HCT116 (cell line): ENCODE data around the gene KIAA1755. TPM values are rescaled to one million over a fixed set of nuclear protein-coding genes. Genes with fewer than 3 reads are reported as not detected.

ENCODE experiments used
- ATAC-seq: fragments of 200-7000 bp; cut with Tn5 transposase; 2 replicates; pipeline ENCODE4 v1.9.1; 2020; ENCODE audit warnings: mild to moderate bottlenecking, moderate library complexity
- BruUV-seq: library from RNA; stranded (reverse); fragments of 400-500 nt; replicated peaks from 2 replicates; lab custom pipeline; 2021; lab: Mats Ljungman, UMichigan
- CTCF ChIA-PET: fragments of 300-600 bp; sonication (Branson Sonifier 250); formaldehyde crosslinking; loops from one replicate; lab custom pipeline; 2021; ENCODE audit warnings: antibody characterized with exemption; lab: Charles Lee
- POLR2A ChIA-PET: fragments of 300-600, 350-600 bp; sonication (Branson Sonifier 250); formaldehyde crosslinking; loops from one replicate; lab custom pipeline; 2021; ENCODE audit warnings: antibody characterized with exemption; lab: Charles Lee
- RAD21 ChIA-PET, 2 experiments: fragments of 300-600 bp; sonication (Branson Sonifier 250); formaldehyde crosslinking; loops; one replicate each; lab custom pipeline; 2023; ENCODE audit warnings: low total read pairs in 2 of 2; ENCODE audit not compliant: uncharacterized antibody in 2 of 2, unreplicated experiment in 2 of 2, low non-redundant PET in 1 of 2; lab: Charles Lee
- DNase-seq: peaks from one replicate; pipeline ENCODE4 v3.0.0-alpha.2; 2010; ENCODE audit warnings: low read depth, low spot score
- H2AFZ ChIP-seq: fragments of 200-600 bp; shearing (Covaris generic), sonication (generic); 2 replicates; pipeline ENCODE4 v1.6.1; 2017; ENCODE audit warnings: low read depth, mixed run types, mixed read lengths, antibody characterized with exemption, low read length; ENCODE audit not compliant: poor library complexity, severe bottlenecking
- H3K27ac ChIP-seq: 2 replicates; pipeline ENCODE4 v1.5.1; 2012; ENCODE audit warnings: low read depth, low read length
- H3K27me3 ChIP-seq: fragments of 200-600 bp; sonication (generic); 2 replicates; pipeline ENCODE4 v1.6.1; 2016; ENCODE audit warnings: mixed run types, low read length, mixed read lengths; ENCODE audit not compliant: insufficient read depth
- H3K36me3 ChIP-seq, 2 experiments: fragments of 200-500 bp in 1 of 2; fragments of 200-600 bp in 1 of 2; sonication (Bioruptor generic) in 1 of 2; sonication (generic) in 1 of 2; 2 replicates each; pipeline versions ENCODE4 v1.5.1 to v1.6.1; 2014 to 2016; ENCODE audit warnings: low read length in 2 of 2, inconsistent platforms in 1 of 2, mixed read lengths in 1 of 2, mixed run types in 1 of 2; ENCODE audit not compliant: insufficient read depth in 2 of 2, control insufficient read depth in 1 of 2
- H3K4me1 ChIP-seq, 2 experiments: fragments of 200-600 bp in 1 of 2; sonication (generic) in 1 of 2; 2 replicates each; pipeline versions ENCODE4 v1.5.1 to v1.6.1; 2012 to 2017; ENCODE audit warnings: low read length in 2 of 2, inconsistent platforms in 1 of 2, mild to moderate bottlenecking in 1 of 2, mixed read lengths in 1 of 2, mixed run types in 1 of 2, moderate library complexity in 1 of 2; ENCODE audit not compliant: insufficient read depth in 2 of 2, control insufficient read depth in 1 of 2
- H3K4me2 ChIP-seq: fragments of 200-600 bp; sonication (generic); 2 replicates; pipeline ENCODE4 v1.6.1; 2017; ENCODE audit warnings: mixed run types, low read length, mixed read lengths
- H3K4me3 ChIP-seq, 2 experiments: fragments of 200-600 bp in 1 of 2; sonication (generic) in 1 of 2; replicated peaks in 1 of 2; 2 replicates each; pipeline ENCODE4 v1.5.1; 2011 to 2016; ENCODE audit warnings: low read length in 2 of 2, control low read depth in 1 of 2, low read depth in 1 of 2, mild to moderate bottlenecking in 1 of 2, mixed read lengths in 1 of 2, mixed run types in 1 of 2
- H3K79me2 ChIP-seq: fragments of 200-600 bp; sonication (generic); 2 replicates; pipeline ENCODE4 v1.6.1; 2017; ENCODE audit warnings: mild to moderate bottlenecking, mixed run types, low read length, moderate library complexity, mixed read lengths; ENCODE audit not compliant: insufficient read depth
- H3K9ac ChIP-seq: fragments of 200-600 bp; sonication (generic); 2 replicates; pipeline ENCODE4 v1.6.1; 2016; ENCODE audit warnings: low read length, mixed read lengths
- H3K9me2 ChIP-seq: fragments of 200-600 bp; sonication (generic), shearing (Covaris generic); 2 replicates; pipeline ENCODE4 v1.6.1; 2017; ENCODE audit warnings: mixed run types, mild to moderate bottlenecking, moderate library complexity; ENCODE audit not compliant: insufficient read depth
- H3K9me3 ChIP-seq, 2 experiments: fragments of 200-500 bp in 1 of 2; fragments of 200-600 bp in 1 of 2; sonication (Bioruptor generic) in 1 of 2; sonication (generic) in 1 of 2; 2 replicates each; pipeline ENCODE4 v1.6.1; 2014 to 2017; ENCODE audit warnings: low read length in 2 of 2, mixed read lengths in 2 of 2, inconsistent platforms in 1 of 2, low read depth in 1 of 2, mild to moderate bottlenecking in 1 of 2, mixed run types in 1 of 2, moderate library complexity in 1 of 2; ENCODE audit not compliant: control insufficient read depth in 1 of 2, insufficient read depth in 1 of 2
- H4K20me1 ChIP-seq: fragments of 200-600 bp; sonication (generic), shearing (Covaris generic); 2 replicates; pipeline ENCODE4 v1.6.1; 2017; ENCODE audit warnings: mixed run types, mild to moderate bottlenecking, moderate library complexity; ENCODE audit not compliant: insufficient read depth
- CTCF ChIP-seq, 3 experiments: fragments of 200-600 bp in 1 of 3; sonication (generic) in 1 of 3; IDR thresholded peaks in 2 of 3; conservative IDR thresholded peaks in 1 of 3; 2 replicates each; pipeline ENCODE4 v1.5.1; 2012 to 2017; ENCODE audit warnings: low read depth in 2 of 3, low read length in 2 of 3, antibody characterized with exemption in 1 of 3, borderline replicate concordance in 1 of 3, control low read depth in 1 of 3, mild to moderate bottlenecking in 1 of 3, mixed read lengths in 1 of 3, mixed run types in 1 of 3, moderate library complexity in 1 of 3; ENCODE audit not compliant: insufficient read depth in 1 of 3
- EZH2phosphoT487 ChIP-seq: fragments of 200-600 bp; IDR thresholded peaks from 2 replicates; pipeline ENCODE4 v1.6.1; 2018; ENCODE audit warnings: antibody characterized with exemption, borderline replicate concordance
- JUND ChIP-seq: IDR thresholded peaks from 2 replicates; pipeline ENCODE4 v1.6.1; 2012
- TCF7L2 ChIP-seq: IDR thresholded peaks from 2 replicates; pipeline ENCODE4 v1.7.0; 2011; ENCODE audit warnings: borderline replicate concordance, inconsistent platforms; ENCODE audit not compliant: insufficient read depth, insufficient read length; ENCODE audit errors: extremely low read depth
- YY1 ChIP-seq: IDR thresholded peaks from 2 replicates; pipeline ENCODE4 v1.6.1; 2011; ENCODE audit warnings: low read length, low read depth, moderate library complexity, mild to moderate bottlenecking; ENCODE audit not compliant: insufficient replicate concordance; ENCODE audit errors: extremely low read depth
- intact Hi-C: fragments of 100-400 bp; cut with micrococcal nuclease; formaldehyde crosslinking; loops from 2 replicates; pipeline ENCODE4 v1.10.0; 2022
- total RNA-seq: library from RNA; stranded (reverse); gene quantifications from one replicate; pipeline ENCODE4 v1.2.1, GENCODE V29; 2021; ENCODE audit not compliant: unreplicated experiment

KIAA1755 gene
- total RNA-seq, 1 experiment from 2014 or later = not detected

- CTCF ChIA-PET = interaction anchor here (1.2 to 1.7 kb wide), 3 partner anchors 10 to 653 kb away, joined by 5 to 8 read pairs (median 5); no protein-coding TSS in a partner anchor
- H3K9me2 ChIP-seq = no peaks in the 10 kb centered on the region
- peaks cover 8 to 34% of the 10 kb centered on the region in 2 experiments for H3K4me1 ChIP-seq
- no peaks in the 10 kb centered on the region for H3K79me2 ChIP-seq
- no peak for DNase-seq
- H3K4me3 ChIP-seq = peak overlapping the region in 1 of 2 experiments; percentile 26; a peak in 2 of 4 replicates
- no peaks in the 10 kb centered on the region for H3K27me3 ChIP-seq
- H3K36me3 ChIP-seq = no peaks in the 10 kb centered on the region
- peak overlapping the region; percentile 73 for H3K4me2 ChIP-seq
- BruUV-seq = no TSS peak
- peak; percentile 6; the same call in 1 of the 2 replicates for ATAC-seq
- H3K27ac ChIP-seq = no peak overlapping the region
- H3K9me3 ChIP-seq = no peaks in the 10 kb centered on the region
- H4K20me1 ChIP-seq = no peaks in the 10 kb centered on the region
- RAD21 ChIA-PET = interaction anchor here in 1 of 2 experiments (1.4 kb wide), 1 partner anchor 159 kb away, joined by 4 read pairs; no protein-coding TSS in a partner anchor
- peak overlapping the region; percentile 46 for H3K9ac ChIP-seq
- POLR2A ChIA-PET = no interaction called here
- TF ChIP-seq EZH2phosphoT487 = no peak
- TF ChIP-seq TCF7L2 = no peak
- TF ChIP-seq YY1 = no peak
- no peak for TF ChIP-seq JUND
- no peak for TF ChIP-seq CTCF (IDR thresholded peaks at IDR 0.05 in 2 of 3, conservative IDR thresholded peaks at IDR 0.05 in 1 of 3; ENCODE audit: borderline replicate concordance in 1 of 3, insufficient read depth in 1 of 3, low read depth in 2 of 3, low read length in 2 of 3)
- TF ChIP-seq, all 23 proteins: peak for 0
- intact Hi-C loops = no loop called here
- no peak overlapping the region for H2AFZ ChIP-seq
Measured at GRCh38 chr20:38216746-38217595, 43.6 kb downstream of the KIAA1755 start.
